Hepatocyte (in vitro differentiated cells): ENCODE data around the gene RNF43. TPM values are rescaled to one million over a fixed set of nuclear protein-coding genes. Genes with fewer than 3 reads are reported as not detected.
A peak's percentile ranks its signal among the peaks of the same experiment; 100 is the strongest.

Source experiments
- DNase-seq: peaks from one replicate; pipeline ENCODE4 v3.0.0-alpha.2; 2016; ENCODE audit warnings: low spot score
- H2AFZ ChIP-seq: fragments of 200-600 bp; sonication (generic); 2 replicates; pipeline ENCODE4 v1.6.0; 2016; ENCODE audit warnings: antibody characterized with exemption, mild to moderate bottlenecking
- H3K27ac ChIP-seq: fragments of 200-600 bp; sonication (generic); 2 replicates; pipeline ENCODE4 v1.5.1; 2016; ENCODE audit warnings: mild to moderate bottlenecking
- H3K27me3 ChIP-seq: fragments of 200-600 bp; sonication (generic); 2 replicates; pipeline ENCODE4 v1.6.1; 2016
- H3K36me3 ChIP-seq: fragments of 200-600 bp; sonication (generic); replicated peaks from 2 replicates; pipeline ENCODE4 v1.5.1; 2016; ENCODE audit warnings: low read depth; ENCODE audit not compliant: insufficient read depth
- H3K4me1 ChIP-seq: fragments of 200-600 bp; sonication (generic); 2 replicates; pipeline ENCODE4 v1.5.1; 2016; ENCODE audit warnings: mild to moderate bottlenecking, moderate library complexity; ENCODE audit not compliant: insufficient read depth
- H3K4me2 ChIP-seq: fragments of 200-600 bp; sonication (generic); 2 replicates; pipeline ENCODE4 v1.6.0; 2016
- H3K4me3 ChIP-seq: fragments of 200-600 bp; sonication (generic); 2 replicates; pipeline ENCODE4 v1.5.1; 2016; ENCODE audit warnings: mild to moderate bottlenecking
- H3K79me2 ChIP-seq: fragments of 200-600 bp; sonication (generic); 2 replicates; pipeline ENCODE4 v1.6.0; 2017; ENCODE audit warnings: mild to moderate bottlenecking
- H3K9me2 ChIP-seq: fragments of 200-600 bp; sonication (generic); replicated peaks from 2 replicates; pipeline ENCODE4 v1.6.0; 2017; ENCODE audit warnings: mild to moderate bottlenecking; ENCODE audit not compliant: insufficient read depth
- H3K9me3 ChIP-seq: fragments of 200-600 bp; sonication (generic); 2 replicates; pipeline ENCODE4 v1.5.1; 2016; ENCODE audit warnings: low read depth, mild to moderate bottlenecking
- H4K20me1 ChIP-seq: fragments of 200-600 bp; sonication (generic); 2 replicates; pipeline ENCODE4 v1.6.0; 2016; ENCODE audit warnings: mild to moderate bottlenecking; ENCODE audit not compliant: insufficient read depth, poor library complexity, severe bottlenecking
- EZH2 ChIP-seq: fragments of 200-600 bp; sonication (generic); IDR thresholded peaks from 2 replicates; pipeline ENCODE4 v1.6.1; 2016; ENCODE audit warnings: antibody characterized with exemption, mild to moderate bottlenecking, borderline replicate concordance
- EZH2phosphoT487 ChIP-seq: fragments of 200-600 bp; sonication (generic); IDR thresholded peaks from one replicate; pipeline ENCODE4 v1.6.1; 2018; ENCODE audit warnings: antibody characterized with exemption, mild to moderate bottlenecking, low read depth, moderate library complexity; ENCODE audit not compliant: unreplicated experiment, severe bottlenecking
- WGBS: methylation state at CpG from one replicate; pipeline ENCODE4 v1.1.6; 2016; ENCODE audit warnings: low lambda C conversion rate; ENCODE audit errors: missing lambda C conversion rate; 5-methylcytosine and 5-hydroxymethylcytosine counted together
- polyA plus RNA-seq: library from polyadenylated mRNA; unstranded; fragments of >200 nt; fragmentation: Nextera tagmentation; extraction: Ambion mirVana; gene quantifications from 2 replicates; pipeline ENCODE4 v1.2.1, GENCODE V29; 2016
- total RNA-seq: library from RNA; depleted of rRNA; stranded (reverse); fragments of >200 nt; gene quantifications from 2 replicates; pipeline ENCODE4 v1.2.3, GENCODE V29; 2014
- TF ChIP-seq, protein P1 (sequence below): fragments of 200-600 bp; sonication (generic); IDR thresholded peaks from 2 replicates; pipeline ENCODE4 v1.5.1; 2016; ENCODE audit warnings: antibody characterized with exemption, mild to moderate bottlenecking; ENCODE audit not compliant: poor library complexity

RNF43 gene
- total and polyA plus RNA-seq, 2 experiments from 2014 or later = 10.1 to 12.4 TPM

DNA sequence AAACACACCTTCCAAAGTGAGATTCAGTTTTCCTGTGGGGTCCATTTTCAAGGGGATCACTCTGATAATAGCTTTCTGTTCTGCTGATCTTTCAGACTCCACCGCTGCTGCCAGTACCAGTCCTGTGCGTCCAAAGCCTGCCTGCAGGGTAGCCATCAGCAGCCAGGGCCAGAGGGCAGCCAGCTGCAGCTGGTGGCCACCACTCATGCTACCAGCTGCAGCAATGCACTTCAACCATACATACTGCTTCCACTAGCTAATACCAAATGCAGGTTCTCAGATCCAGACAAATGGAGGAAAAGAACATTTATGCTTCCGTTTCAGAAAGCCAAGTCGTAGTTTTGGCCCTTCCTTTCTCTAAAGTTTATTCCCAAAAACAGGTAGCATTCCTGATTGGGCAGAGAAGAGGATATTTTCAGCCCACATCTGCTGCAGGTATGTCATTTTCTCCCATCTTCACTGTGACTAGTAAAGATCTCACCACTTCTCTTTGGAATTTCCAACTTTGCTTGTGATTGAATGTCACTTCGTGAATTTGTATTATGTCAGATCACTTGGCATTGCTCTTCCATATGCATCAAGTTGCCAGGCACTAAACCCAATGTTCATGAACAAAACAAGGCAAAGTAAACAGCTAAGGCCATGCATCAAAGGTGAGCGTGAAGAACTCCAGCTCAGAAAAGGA lies 1.8 kb downstream of the RNF43 start:
- Histone ChIP-seq H2AFZ (no peak overlapping the region), H3K9me3 (no peaks in the 10 kb centered on the region), H3K9me2 (no peaks in the 10 kb centered on the region), H3K36me3 (no peaks in the 10 kb centered on the region), H3K4me2 (peak overlapping the region; percentile 71), H3K4me3 (peak overlapping the region; percentile 62), H3K4me1 (no peaks in the 10 kb centered on the region), H3K27ac (peak overlapping the region; percentile 89), H4K20me1 (no peaks in the 10 kb centered on the region), H3K27me3 (no peaks in the 10 kb centered on the region), H3K79me2 (peaks cover 65% of the 10 kb centered on the region)
- 42% methylated on average over 6 of the region's 6 CpGs for WGBS
- TF ChIP-seq, protein P1, sequence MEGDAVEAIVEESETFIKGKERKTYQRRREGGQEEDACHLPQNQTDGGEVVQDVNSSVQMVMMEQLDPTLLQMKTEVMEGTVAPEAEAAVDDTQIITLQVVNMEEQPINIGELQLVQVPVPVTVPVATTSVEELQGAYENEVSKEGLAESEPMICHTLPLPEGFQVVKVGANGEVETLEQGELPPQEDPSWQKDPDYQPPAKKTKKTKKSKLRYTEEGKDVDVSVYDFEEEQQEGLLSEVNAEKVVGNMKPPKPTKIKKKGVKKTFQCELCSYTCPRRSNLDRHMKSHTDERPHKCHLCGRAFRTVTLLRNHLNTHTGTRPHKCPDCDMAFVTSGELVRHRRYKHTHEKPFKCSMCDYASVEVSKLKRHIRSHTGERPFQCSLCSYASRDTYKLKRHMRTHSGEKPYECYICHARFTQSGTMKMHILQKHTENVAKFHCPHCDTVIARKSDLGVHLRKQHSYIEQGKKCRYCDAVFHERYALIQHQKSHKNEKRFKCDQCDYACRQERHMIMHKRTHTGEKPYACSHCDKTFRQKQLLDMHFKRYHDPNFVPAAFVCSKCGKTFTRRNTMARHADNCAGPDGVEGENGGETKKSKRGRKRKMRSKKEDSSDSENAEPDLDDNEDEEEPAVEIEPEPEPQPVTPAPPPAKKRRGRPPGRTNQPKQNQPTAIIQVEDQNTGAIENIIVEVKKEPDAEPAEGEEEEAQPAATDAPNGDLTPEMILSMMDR = no peak
- TF ChIP-seq EZH2phosphoT487 (no peak), EZH2 (no peak)
- peak; percentile 42 for DNase-seq

DNA sequence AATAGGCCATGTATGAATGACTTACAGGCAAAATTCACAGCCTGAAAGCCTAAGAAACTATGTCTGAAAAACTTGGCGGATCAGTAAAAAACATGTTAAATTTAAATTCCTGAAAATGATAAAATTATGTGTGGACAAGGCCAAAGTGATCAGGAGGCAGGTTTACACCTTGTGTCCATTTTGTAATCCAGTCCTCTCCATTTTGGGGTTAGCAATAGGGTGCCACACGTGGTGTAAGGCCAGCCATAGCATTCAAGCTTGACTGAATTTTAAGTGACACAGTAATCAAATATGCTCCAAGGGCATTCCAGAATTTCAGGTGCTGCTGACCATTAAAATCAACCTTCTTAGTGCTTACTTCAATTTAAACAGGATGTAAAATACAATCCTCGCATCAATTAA lies 2.7 kb downstream of the RNF43 start:
- Histone ChIP-seq H3K4me2 (peak overlapping the region; percentile 71), H3K4me3 (peak overlapping the region; percentile 62), H3K9me3 (no peaks in the 10 kb centered on the region), H4K20me1 (no peaks in the 10 kb centered on the region), H3K4me1 (no peaks in the 10 kb centered on the region), H3K79me2 (peaks cover 74% of the 10 kb centered on the region), H3K36me3 (no peaks in the 10 kb centered on the region), H3K9me2 (no peaks in the 10 kb centered on the region), H3K27me3 (no peaks in the 10 kb centered on the region), H3K27ac (no peak overlapping the region), H2AFZ (no peak overlapping the region)
- 59% methylated on average over 3 of the region's 3 CpGs for WGBS
- TF ChIP-seq EZH2phosphoT487 (no peak), EZH2 (no peak)
- TF ChIP-seq, protein P1 = no peak
- no peak for DNase-seq

GRCh38 chr17:58413684-58414083 lies 3.6 kb downstream of the RNF43 start:
- Histone ChIP-seq H3K36me3 (no peaks in the 10 kb centered on the region), H3K27me3 (no peaks in the 10 kb centered on the region), H3K9me3 (no peaks in the 10 kb centered on the region), H3K4me2 (peak overlapping the region; percentile 71), H3K27ac (no peak overlapping the region), H4K20me1 (no peaks in the 10 kb centered on the region), H3K4me3 (peak overlapping the region; percentile 20), H3K9me2 (no peaks in the 10 kb centered on the region), H3K4me1 (no peaks in the 10 kb centered on the region), H2AFZ (no peak overlapping the region), H3K79me2 (peaks cover 83% of the 10 kb centered on the region)
- no peak for TF ChIP-seq EZH2phosphoT487
- TF ChIP-seq, protein P1 = no peak
- TF ChIP-seq EZH2 = no peak
- DNase-seq = no peak
- 47% methylated on average over 2 of the region's 2 CpGs for WGBS
